GM18951 (cell line): ENCODE results near the gene FDX2.
A peak's percentile ranks its signal among the peaks of the same experiment; 100 is the strongest.

ENCODE experiments used
- POLR2A ChIP-seq: IDR thresholded peaks from 4 replicates; pipeline ENCODE4 v1.6.1; 2011; ENCODE audit warnings: mild to moderate bottlenecking; ENCODE audit not compliant: insufficient read length, insufficient read depth; ENCODE audit errors: extremely low read depth
- in situ Hi-C: fragments of 300-500 bp; cut with MboI; formaldehyde crosslinking; loops from one replicate; pipeline ENCODE4 v1.12.0; 2022; ENCODE audit warnings: low sequenced_read_pairs, mixed read lengths, inconsistent platforms; ENCODE audit not compliant: unreplicated experiment

The FDX2 gene

DNA sequence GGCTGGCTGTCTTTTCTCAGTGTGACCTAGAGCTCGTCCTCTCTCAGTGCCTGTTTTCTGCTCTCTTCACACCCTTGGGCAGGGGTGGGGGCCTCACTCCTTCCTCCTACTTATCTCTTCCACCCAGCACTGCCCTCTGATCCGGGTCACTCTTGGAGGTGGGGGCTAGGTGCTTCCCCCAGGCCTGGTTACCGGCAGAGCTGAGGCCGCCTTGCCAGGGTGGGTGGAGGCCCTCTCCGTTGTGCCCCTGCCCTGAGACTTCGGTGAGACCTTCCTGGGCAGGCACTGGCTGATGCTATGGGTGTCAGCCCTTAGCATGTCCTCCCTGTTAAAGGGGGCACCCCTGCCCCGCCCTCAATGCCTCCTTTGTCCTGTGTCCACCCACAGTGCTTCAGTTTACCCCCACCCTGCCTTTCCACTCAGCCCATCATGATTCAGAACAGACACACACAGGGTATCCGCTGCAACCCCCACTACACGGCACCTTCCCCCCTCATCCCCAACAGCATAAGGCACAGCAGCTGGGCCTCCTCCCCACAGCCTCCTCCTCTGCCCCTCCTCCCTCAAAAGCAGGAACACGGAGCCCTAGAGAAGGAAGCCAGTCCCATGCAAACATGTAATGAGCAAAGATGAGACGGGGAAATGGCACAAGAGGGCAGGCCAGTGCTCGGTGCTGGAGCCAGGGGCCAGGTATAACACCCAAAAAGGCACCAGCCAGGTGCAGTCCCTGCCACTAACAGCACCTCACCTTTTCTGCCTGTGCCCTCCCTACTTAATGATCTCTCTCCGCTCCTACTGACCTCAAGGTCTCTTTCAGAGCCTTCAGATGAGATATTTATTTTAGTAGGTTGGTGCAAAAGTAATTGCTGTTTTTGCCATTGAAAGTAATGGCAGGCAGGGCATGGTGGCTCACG is 16.0 kb downstream of the FDX2 start:
- in situ Hi-C loops = no loop called here
- no peak for TF ChIP-seq POLR2A

DNA sequence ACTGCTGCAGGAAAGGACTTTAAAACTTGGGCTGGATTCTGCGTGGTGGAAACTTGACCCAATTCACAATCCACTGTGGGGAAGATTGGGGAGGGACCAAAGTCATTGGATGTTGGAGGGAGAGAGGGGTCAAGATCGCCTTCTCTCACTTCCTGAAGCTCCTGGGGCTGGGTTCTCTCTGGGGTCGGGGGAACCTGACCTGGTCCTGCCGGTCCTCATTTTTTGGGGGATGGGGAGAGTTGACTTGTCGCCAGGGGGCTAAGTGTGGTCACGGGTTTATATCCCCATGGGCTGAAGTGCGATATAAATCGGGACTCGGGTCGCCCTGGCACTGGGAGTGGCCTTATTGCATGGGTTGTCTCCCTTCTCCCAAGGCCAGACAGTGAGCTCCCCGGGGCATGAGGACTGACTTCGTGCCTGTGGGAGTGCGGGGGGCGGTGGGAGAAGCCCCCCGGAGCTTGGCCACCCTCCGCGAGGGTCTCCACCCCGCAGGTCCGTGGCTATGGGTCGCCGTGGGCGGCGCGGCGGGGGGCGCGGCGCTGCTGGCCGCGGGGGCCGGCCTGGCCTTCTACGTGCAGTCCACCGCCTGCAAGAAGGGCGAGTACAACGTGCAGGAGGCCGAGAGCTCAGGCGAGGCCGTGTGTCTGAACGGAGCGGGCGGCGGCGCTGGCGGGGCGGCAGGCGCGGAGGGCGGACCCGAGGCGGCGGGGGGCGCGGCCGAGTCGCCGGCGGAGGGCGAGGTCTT is 19.8 kb downstream of the FDX2 start:
- TF ChIP-seq POLR2A = no peak
- in situ Hi-C loops = no loop called here

DNA sequence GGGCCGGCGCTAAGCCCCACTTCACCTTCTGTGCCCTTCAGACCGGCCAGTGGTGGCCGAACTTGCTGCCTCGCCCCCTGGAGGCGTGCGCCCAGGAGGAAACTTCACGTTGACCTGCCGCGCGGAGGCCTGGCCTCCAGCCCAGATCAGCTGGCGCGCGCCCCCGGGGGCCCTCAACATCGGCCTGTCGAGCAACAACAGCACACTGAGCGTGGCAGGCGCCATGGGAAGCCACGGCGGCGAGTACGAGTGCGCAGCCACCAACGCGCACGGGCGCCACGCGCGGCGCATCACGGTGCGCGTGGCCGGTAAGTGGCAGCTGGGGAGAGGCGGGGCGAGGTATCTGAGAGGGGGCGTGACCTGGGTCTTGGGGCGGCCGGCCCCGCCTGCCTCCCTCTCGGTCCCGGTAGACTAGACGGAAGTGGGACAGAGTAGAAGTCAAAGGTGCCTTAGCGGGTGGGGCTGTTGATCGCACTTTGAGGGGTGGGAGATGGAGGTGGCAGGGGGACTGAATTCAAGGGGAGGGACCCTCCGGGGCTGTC is 20.4 kb downstream of the FDX2 start:
- TF ChIP-seq POLR2A = peak; percentile 47
- in situ Hi-C loops = no loop called here

DNA sequence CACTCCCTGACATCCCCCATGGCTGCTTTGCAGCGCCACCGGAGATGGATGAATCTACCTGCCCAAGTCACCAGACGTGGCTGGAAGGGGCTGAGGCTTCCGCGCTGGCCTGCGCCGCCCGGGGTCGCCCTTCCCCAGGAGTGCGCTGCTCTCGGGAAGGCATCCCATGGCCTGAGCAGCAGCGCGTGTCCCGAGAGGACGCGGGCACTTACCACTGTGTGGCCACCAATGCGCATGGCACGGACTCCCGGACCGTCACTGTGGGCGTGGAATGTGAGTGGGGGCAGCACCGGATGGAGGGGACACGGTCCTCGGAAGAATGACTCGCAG is 21.5 kb downstream of the FDX2 start:
- TF ChIP-seq POLR2A = no peak
- in situ Hi-C loops = no loop called here

DNA sequence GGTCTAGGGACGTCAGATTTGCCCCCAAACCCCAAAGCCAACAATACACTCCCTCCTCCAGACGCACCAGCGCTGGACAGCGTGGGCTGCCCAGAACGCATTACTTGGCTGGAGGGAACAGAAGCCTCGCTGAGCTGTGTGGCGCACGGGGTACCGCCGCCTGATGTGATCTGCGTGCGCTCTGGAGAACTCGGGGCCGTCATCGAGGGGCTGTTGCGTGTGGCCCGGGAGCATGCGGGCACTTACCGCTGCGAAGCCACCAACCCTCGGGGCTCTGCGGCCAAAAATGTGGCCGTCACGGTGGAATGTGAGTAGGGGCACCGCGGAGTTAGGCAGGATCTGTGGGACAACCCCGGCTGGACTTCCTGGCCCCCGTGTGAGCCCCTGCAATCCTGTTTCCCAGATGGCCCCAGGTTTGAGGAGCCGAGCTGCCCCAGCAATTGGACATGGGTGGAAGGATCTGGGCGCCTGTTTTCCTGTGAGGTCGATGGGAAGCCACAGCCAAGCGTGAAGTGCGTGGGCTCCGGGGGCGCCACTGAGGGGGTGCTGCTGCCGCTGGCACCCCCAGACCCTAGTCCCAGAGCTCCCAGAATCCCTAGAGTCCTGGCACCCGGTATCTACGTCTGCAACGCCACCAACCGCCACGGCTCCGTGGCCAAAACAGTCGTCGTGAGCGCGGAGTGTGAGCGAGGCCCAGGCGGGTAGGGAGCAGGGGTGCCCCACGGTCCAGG is 22.0 kb downstream of the FDX2 start:
- in situ Hi-C loops = no loop called here
- no peak for TF ChIP-seq POLR2A

DNA sequence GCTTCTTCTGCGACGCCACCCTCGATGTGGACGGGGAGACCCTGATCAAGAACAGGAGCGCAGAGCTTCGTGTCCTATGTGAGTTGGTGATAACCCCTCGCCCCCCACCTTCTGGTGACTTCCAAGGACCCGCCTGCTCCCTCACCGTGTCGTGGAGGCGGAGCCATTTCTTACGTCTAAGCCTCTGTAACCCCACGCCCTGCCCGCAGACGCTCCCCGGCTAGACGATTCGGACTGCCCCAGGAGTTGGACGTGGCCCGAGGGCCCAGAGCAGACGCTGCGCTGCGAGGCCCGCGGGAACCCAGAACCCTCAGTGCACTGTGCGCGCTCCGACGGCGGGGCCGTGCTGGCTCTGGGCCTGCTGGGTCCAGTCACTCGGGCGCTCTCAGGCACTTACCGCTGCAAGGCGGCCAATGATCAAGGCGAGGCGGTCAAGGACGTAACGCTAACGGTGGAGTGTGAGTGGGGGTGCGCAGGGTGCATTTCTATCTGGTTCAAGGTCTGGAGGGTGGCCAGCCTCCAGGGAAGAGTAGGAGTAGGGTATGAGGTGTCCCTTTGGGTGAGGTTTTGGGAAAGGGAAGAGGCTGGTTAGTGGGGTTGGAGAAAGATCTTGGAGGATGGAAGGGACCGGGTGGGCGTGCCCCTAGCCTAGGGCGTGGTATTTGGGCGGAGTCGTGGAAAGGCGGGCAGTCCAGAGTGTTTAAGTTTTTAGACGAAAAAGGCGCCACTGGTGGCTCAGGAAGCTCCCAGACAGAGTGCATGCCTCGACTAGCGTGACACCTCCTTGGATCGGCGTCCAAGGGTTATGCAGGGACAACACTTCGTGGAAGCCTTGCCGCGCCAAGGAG is 22.8 kb downstream of the FDX2 start:
- in situ Hi-C loops = no loop called here
- no peak for TF ChIP-seq POLR2A

DNA sequence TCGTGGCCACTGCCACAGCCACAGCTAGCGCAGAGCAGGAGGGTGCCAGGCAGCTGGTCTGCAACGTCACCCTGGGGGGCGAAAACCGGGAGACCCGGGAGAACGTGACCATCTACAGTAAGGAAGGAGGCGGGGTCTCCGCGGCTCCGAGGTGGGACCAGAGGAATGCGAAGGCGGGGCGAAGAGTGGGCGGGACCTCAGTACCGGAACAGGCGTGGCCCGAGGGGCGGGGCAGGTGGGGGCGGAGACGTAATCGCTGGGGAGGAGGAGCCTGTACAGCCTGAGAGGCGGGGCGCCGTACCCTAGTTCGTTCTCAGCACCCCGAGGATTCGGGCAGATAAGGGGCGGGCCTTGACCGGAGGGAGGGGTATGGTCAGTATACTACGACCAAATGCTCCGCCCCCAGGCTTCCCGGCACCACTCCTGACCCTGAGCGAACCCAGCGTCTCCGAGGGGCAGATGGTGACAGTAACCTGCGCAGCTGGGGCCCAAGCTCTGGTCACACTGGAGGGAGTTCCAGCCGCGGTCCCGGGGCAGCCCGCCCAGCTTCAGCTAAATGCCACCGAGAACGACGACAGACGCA is 23.5 kb downstream of the FDX2 start:
- in situ Hi-C loops = no loop called here
- TF ChIP-seq POLR2A = no peak

DNA sequence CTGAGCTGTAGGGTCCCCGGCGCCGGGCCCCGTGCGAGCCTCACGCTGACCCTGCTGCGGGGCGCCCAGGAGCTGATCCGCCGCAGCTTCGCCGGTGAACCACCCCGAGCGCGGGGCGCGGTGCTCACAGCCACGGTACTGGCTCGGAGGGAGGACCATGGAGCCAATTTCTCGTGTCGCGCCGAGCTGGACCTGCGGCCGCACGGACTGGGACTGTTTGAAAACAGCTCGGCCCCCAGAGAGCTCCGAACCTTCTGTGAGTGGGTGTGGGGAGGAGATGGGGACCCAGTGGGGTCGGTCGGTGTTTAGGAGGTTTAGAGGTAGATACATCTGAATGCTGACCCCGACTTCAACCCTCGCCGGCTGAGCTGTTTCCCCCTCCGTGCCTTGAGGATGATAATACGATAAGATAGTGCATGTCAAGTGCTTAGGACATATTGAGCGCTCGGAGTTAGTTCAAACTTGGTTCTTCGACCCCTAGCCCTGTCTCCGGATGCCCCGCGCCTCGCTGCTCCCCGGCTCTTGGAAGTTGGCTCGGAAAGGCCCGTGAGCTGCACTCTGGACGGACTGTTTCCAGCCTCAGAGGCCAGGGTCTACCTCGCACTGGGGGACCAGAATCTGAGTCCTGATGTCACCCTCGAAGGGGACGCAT is 24.1 kb downstream of the FDX2 start:
- in situ Hi-C loops = no loop called here
- no peak for TF ChIP-seq POLR2A

DNA sequence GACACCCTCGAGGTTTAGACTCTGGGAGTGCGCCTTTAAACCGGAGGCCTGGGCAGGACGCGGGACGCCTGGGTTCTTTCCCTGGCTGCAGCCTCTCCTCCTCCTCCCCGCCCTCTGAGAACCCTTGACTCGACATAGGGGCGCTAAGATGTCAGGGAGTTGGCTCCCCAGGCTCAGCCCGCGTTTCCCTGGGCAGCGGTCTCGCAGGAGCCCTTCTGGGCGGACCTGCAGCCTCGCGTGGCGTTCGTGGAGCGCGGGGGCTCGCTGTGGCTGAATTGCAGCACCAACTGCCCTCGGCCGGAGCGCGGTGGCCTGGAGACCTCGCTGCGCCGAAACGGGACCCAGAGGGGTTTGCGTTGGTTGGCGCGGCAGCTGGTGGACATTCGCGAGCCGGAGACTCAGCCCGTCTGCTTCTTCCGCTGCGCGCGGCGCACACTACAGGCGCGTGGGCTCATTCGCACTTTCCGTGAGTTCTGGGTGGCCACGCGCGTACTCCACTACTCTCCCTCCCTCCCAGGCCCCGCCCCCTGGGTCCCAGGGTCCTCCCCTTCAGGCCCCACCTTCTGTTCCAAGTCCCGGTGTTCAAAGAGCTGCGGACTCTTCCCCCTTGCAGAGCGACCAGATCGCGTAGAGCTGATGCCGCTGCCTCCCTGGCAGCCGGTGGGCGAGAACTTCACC is 24.8 kb downstream of the FDX2 start:
- TF ChIP-seq POLR2A = no peak
- in situ Hi-C loops = no loop called here

DNA sequence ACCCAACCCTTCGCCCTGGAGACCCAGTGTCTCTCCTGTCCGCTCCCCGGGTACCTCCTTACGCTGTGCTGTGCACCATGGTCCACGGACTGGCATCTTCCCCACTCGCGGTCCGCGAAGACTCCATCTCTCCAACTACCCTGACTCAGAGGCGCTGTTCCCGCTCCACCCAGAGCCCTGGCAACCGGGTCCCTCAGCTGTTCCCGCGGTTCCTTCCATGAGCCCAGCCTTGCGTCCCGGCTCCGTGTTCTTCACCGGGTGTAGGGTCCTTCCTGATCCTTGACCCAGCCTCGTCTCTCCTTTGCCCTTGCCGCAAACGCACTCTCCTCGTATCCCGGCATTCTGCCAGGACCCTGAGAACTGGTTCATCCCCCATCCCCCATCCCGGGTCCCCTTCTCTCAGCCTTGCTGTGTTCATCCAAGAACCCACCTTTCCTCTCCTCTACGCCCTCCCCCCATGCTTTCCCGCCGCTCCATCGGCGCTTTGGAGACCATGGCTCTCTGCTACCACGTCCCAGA is 25.4 kb downstream of the FDX2 start:
- no peak for TF ChIP-seq POLR2A
- in situ Hi-C loops = no loop called here

DNA sequence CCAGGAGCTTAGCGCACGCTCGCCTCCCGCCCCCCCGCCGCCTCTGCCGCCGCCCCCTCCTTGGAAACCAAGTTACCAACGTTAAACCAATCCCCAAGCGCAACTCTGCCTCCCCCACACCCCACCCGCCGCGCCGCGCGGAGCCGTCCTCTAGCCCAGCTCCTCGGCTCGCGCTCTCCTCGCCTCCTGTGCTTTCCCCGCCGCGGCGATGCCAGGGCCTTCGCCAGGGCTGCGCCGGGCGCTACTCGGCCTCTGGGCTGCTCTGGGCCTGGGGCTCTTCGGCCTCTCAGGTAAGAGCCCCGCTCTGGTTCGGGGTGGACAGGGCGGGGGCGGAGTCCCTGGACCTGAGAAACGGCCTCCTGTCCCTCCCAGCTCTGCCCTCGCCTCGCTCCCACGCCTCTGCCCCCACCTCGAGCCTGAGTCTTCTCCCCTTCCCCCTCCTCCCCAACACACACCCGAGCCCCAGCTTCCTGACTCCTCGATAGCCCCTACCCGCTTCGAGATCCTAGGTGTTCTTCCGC is 25.9 kb downstream of the FDX2 start, which contains the start of gene ICAM5:
Gene ICAM5 (plus strand): TSS at position 117 of the 521 bp plus-strand sequence. CDS start 92 bp downstream, at position 209.
- no peak for TF ChIP-seq POLR2A
- in situ Hi-C loops = no loop called here
